Measurements from ENCODE around the gene MRPL53. TPM values are rescaled to one million over a fixed set of nuclear protein-coding genes. Genes with fewer than 3 reads are reported as not detected.
A peak's percentile ranks its signal among the peaks of the same experiment; 100 is the strongest.

Gene MRPL53
- 33.7 and 48.9 TPM in 2 replicates for total RNA-seq (2014; rRNA removed; shearing (Covaris generic); ENCODE audit: low replicate concordance)

GRCh38 chr2:74472086-74472944 lies at the start of gene MRPL53:
Gene MRPL53 (minus strand): TSS chr2:74472680. CDS start chr2:74472660, 20 bp downstream.
- Histone ChIP-seq H3K27me3 (no peaks in the 10 kb centered on the region), H3K36me3 (peaks cover 18% of the 10 kb centered on the region), H3K9me3 (no peaks in the 10 kb centered on the region), H3K4me3 (peak within 1 kb of the TSS; percentile 70)
- DNase-seq = peak; percentile 94

DNA sequence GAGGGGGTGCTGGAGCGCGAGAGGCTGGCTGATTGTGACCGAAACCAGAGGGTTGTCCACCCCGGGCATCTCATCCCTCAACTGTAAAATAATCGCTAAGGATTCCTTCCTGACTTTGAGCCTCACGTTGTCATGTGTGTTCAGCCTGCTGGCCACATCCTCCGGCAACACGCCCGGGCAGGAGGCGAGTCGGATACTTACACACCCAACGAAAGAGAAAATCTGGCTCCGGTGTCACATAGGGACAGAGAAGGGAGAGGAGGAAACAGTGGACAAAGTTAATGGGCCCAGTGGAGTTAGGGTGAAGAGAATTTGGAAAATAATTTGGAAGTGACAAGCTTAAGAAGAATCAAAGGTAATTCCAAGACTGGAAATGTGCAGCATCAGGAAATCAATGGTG lies 44.2 kb upstream of the MRPL53 start:
- Histone ChIP-seq H3K4me3 (no peak overlapping the region), H3K27me3 (peaks cover 5% of the 10 kb centered on the region), H3K9me3 (no peaks in the 10 kb centered on the region), H3K36me3 (no peaks in the 10 kb centered on the region)
- no peak for DNase-seq

DNA sequence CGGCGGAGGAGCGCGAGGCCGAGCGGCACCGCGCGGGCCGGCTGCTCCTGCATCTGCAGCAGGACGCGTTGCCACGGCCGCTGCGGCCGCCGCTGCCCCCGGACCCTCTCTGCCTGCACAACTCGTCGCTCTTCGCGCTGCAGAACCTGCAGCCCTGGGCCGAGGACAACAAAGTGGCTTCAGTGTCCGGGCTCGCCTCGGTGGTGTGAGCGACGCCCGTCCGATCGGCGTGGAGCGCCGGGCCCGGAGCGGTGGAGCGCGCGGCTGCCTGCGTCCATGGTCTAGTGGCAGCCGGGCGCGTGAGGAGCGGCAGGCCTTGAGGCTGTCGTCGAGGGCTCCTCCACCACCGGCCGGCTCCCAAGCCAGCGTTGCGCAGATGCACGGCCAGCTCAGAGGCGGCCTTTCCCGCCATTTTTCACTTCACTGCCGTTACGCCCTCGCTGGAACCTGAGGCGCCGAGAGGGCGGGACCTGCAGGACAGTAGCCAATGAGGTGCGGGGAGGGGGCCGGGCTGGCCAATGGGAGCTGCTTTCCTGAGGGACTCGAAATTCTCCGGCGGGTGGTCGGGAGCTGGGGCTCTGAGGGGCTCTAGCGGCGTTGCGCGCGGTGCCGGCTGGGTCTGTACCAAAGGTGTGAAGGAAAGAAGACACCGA lies 43.6 kb upstream of the MRPL53 start:
- H3K9me3 ChIP-seq = no peaks in the 10 kb centered on the region
- no peak for DNase-seq
- no peak overlapping the region for H3K4me3 ChIP-seq
- H3K36me3 ChIP-seq = no peaks in the 10 kb centered on the region
- H3K27me3 ChIP-seq = peaks cover 5% of the 10 kb centered on the region

GRCh38 chr2:74515271-74515980 lies 42.9 kb upstream of the MRPL53 start:
- Histone ChIP-seq H3K36me3 (no peaks in the 10 kb centered on the region), H3K27me3 (peaks cover 5% of the 10 kb centered on the region), H3K9me3 (no peaks in the 10 kb centered on the region), H3K4me3 (no peak overlapping the region)
- no peak for DNase-seq

DNA sequence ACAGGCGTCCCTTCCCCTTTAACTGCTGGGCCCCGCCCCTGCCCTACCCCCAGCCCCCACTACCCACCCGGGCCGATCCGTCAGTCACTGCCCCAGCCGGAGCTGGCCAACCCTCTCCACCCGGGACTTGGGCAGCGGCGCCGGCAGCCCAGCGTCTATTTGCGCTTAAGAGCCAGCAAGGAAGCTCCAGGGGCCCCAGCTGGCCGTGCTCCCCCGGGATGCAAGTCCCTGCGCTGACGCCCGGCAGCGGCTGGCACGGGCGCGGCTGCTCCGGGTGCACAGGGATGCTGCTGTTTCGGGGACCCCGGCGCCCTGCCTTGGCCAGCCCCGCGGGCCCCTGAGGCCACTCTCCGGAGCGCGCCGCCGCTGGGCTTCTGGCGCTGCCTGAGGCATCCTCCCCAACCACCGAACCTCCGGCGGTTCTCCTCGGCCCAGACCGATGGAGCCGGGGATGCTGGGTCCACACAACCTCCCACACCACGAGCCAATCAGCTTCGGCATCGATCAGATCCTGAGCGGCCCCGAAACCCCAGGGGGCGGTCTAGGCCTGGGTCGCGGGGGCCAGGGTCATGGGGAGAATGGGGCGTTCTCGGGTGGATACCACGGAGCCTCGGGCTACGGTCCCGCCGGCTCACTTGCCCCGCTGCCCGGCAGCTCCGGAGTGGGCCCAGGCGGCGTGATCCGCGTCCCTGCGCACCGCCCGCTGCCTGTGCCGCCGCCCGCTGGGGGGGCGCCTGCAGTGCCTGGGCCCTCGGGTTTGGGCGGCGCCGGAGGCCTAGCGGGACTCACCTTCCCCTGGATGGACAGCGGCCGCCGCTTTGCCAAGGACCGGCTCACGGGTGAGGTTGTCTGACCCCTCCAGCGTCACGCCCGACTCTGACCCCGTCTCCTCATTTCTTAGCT lies 42.1 kb upstream of the MRPL53 start, which contains the start of gene TLX2:
Gene TLX2, plus strand, starts transcription at position 83 of the 903 bp plus-strand sequence. Its CDS starts 357 bp downstream, at position 440.
- no peaks in the 10 kb centered on the region for H3K9me3 ChIP-seq
- no peaks in the 10 kb centered on the region for H3K36me3 ChIP-seq
- DNase-seq = peak; percentile 39
- H3K27me3 ChIP-seq = peaks cover 5% of the 10 kb centered on the region
- peak within 1 kb of the TSS; percentile 23 for H3K4me3 ChIP-seq

DNA sequence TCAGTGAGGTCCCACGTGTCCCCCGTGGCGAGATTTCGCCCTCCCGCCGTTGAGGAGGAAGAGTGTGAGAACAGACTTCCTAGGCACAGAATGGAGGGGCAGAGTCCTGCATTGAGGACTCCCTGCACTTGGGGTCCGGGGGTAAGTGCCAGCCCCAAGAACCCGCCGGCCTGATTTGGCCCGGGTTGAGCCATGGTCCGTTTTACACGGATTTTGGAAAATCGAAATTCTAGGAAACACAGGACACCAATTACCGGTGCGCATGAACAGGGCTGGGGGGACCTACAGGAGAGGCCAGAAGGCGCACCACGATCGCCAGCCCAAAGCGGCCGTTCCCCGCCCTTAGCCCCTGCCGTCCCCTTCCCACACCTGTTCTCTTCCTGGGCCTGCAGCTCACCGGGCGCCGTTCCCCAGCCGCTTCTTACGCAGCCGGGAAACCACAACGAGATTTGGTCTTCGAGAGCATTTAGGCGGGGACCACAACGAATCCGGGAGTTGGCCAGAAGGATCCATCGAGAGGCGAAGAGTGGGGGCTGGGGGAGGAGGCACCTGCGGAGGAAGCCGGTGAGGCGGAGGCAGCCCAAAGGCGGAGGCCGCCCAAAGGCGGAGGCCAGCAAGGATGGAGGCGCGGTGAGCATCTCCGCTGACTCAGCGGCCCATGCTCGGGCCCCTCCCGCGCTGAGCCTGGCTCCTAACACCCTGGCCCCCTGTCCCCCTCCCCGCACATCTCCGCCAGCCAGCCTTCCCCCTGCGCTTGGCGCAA lies 41.3 kb upstream of the MRPL53 start:
- H3K9me3 ChIP-seq = no peaks in the 10 kb centered on the region
- peaks cover 5% of the 10 kb centered on the region for H3K27me3 ChIP-seq
- DNase-seq = no peak
- no peaks in the 10 kb centered on the region for H3K36me3 ChIP-seq
- H3K4me3 ChIP-seq = peak overlapping the region; percentile 23

DNA sequence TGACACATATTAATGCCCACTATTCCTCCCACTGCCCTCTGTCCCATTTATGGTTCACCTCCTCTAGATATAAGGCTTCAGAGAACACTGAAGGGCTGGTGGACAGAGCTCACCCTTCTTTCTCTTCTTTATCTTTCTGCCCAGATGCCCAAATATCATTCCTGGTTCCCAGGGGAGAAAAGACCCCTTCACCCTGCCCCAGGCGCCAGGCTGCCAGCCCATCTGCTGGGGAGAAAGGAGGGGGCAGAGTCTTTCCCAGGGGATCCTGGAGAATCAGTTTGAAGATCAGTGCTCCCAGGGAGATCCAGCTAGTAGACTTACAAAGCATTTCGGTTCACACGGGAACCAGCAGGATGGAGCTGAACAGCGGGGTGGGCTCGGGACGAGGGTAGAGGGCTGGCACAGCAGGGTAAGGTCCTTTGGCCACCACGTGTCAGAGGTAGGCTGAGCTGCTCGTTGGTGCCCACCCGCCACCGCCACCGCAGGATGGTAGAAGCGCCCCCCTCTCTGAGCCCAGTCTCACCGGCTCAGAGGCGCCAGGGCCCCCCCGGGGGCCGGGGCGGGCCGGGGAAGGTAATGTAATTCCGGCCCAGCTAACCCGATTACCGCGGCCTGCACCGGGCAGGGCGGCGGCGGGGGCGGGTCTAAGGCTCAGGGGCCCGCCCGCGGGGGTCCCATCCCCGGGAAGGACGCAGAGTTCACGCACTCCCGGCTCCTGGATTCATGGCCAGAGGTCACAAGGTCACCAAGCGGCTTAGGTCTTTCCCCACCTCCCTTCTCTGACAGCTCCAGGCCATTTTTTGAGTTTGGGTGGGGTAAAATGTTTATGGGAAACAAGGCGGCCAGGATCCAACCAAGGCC lies 40.5 kb upstream of the MRPL53 start:
- H3K9me3 ChIP-seq = no peaks in the 10 kb centered on the region
- peaks cover 2% of the 10 kb centered on the region; the same call in 1 of the 2 replicates for H3K27me3 ChIP-seq
- no peaks in the 10 kb centered on the region for H3K36me3 ChIP-seq
- H3K4me3 ChIP-seq = no peak overlapping the region
- DNase-seq = no peak

GRCh38 chr2:74511104-74511989 lies 38.9 kb upstream of the MRPL53 start:
- DNase-seq = peak; percentile 37

GRCh38 chr2:74510272-74510671 lies 37.8 kb upstream of the MRPL53 start:
- no peaks in the 10 kb centered on the region for H3K27me3 ChIP-seq
- peaks cover 18% of the 10 kb centered on the region for H3K36me3 ChIP-seq
- no peak for DNase-seq
- H3K9me3 ChIP-seq = no peaks in the 10 kb centered on the region
- H3K4me3 ChIP-seq = no peak overlapping the region

More at GRCh38 chr2:74511104-74511989, 38.9 kb upstream of the MRPL53 start:
- peaks cover 7% of the 10 kb centered on the region for H3K36me3 ChIP-seq
- no peak overlapping the region for H3K4me3 ChIP-seq
- no peaks in the 10 kb centered on the region for H3K9me3 ChIP-seq
- H3K27me3 ChIP-seq = no peaks in the 10 kb centered on the region

DNA sequence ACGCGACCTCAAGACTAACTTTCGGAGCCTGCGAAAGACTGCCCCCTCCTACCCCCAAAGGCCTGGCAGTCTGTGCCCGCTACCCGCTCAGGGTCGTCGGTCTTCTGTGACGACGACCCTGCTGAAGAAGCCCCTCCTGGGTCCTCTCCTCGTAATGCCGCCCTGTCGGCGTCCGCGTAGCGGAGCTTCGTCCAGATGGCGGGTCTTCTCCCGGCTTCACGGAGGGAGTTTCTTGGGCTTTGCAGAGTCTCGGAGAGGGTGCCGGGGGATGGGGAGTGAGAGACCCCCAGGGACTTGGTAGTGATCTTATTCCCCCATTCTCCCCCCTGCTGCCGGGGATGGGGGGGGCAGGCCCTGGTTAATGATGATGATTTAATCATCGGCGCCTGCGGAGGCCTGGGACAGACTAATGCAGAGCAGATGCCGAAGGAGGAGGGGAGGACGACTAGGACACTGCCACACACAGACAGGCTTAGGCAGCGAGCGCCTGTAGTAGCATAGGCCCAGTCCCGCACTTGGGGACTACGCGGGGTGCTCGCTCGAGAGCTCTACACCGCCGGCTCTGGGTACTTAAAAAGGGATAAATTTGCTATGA lies 35.5 kb upstream of the MRPL53 start:
- Histone ChIP-seq H3K27me3 (no peaks in the 10 kb centered on the region), H3K36me3 (peaks cover 28% of the 10 kb centered on the region), H3K9me3 (no peaks in the 10 kb centered on the region), H3K4me3 (peak overlapping the region; percentile 99)
- peak; percentile 39 for DNase-seq

GRCh38 chr2:74507145-74507925 lies 34.9 kb upstream of the MRPL53 start, which contains the start of gene PCGF1:
Gene PCGF1 (minus strand): TSS chr2:74507695. CDS start chr2:74507668, 27 bp downstream.
- H3K27me3 ChIP-seq = no peaks in the 10 kb centered on the region
- peak; percentile 98 for DNase-seq
- peak within 1 kb of the TSS; percentile 99 for H3K4me3 ChIP-seq
- H3K36me3 ChIP-seq = peaks cover 28% of the 10 kb centered on the region
- H3K9me3 ChIP-seq = no peaks in the 10 kb centered on the region

- no peaks in the 10 kb centered on the region for H3K27me3 ChIP-seq
- no peak for DNase-seq
- H3K4me3 ChIP-seq = peak overlapping the region; percentile 99; the same call in 1 of the 2 replicates
- H3K36me3 ChIP-seq = peaks cover 28% of the 10 kb centered on the region
- H3K9me3 ChIP-seq = no peaks in the 10 kb centered on the region
Measured at GRCh38 chr2:74505448-74506246, 33.2 kb upstream of the MRPL53 start.

All from MG63 (cell line).